Ascending aorta (tissue), 2 donors: ENCODE data around the gene HAPSTR1. TPM values are rescaled to one million over a fixed set of nuclear protein-coding genes. Genes with fewer than 3 reads are reported as not detected.
A peak's percentile ranks its signal among the peaks of the same experiment; 100 is the strongest.

Experiments used
- DNase-seq, 2 donors: peaks; one replicate each; pipeline ENCODE4 v3.0.0-alpha.2; 2019; ENCODE audit warnings: low spot score in 2 of 2
- H3K27ac ChIP-seq, 2 donors: fragments of 200-600 bp; sonication (generic); one replicate each; pipeline ENCODE4 v1.5.1; 2016 to 2017; ENCODE audit warnings: mild to moderate bottlenecking in 1 of 2
- H3K27me3 ChIP-seq: fragments of 200-600 bp; sonication (generic); one replicate; pipeline ENCODE4 v1.5.1; 2017
- H3K36me3 ChIP-seq, 2 donors: fragments of 200-600 bp; sonication (generic); one replicate each; pipeline ENCODE4 v1.5.1; 2016
- H3K4me1 ChIP-seq, 2 donors: fragments of 200-600 bp; sonication (generic); one replicate each; pipeline ENCODE4 v1.5.1; 2016 to 2017; ENCODE audit warnings: mild to moderate bottlenecking in 1 of 2
- H3K4me3 ChIP-seq, 2 donors: fragments of 200-600 bp; sonication (generic); one replicate each; pipeline ENCODE4 v1.5.1; 2016 to 2017; ENCODE audit warnings: mild to moderate bottlenecking in 1 of 2
- H3K9me3 ChIP-seq, 2 donors: fragments of 200-600 bp; sonication (generic); one replicate each; pipeline ENCODE4 v1.5.1; 2016
- intact Hi-C: fragments of 100-400 bp; cut with DNase I; formaldehyde crosslinking; loops from one replicate; pipeline ENCODE4 v1.15.1; 2023
- total RNA-seq: library from RNA; depleted of rRNA; stranded (reverse); fragments of >200 nt; gene quantifications from one replicate; pipeline ENCODE4 v1.1.0, GENCODE V29; 2016
- TF ChIP-seq, protein P1 (sequence below), 3 experiments: fragments of 200-600 bp in 2 of 3; fragments of 450-650 bp in 1 of 3; sonication (generic) in 2 of 3; IDR thresholded peaks; one replicate each; pipeline ENCODE4 v1.5.1; 2016 to 2019; ENCODE audit warnings: antibody characterized with exemption in 3 of 3, mild to moderate bottlenecking in 1 of 3, moderate library complexity in 1 of 3

HAPSTR1 gene
- total RNA-seq, 1 donor from 2014 or later: 22.0 TPM

DNA sequence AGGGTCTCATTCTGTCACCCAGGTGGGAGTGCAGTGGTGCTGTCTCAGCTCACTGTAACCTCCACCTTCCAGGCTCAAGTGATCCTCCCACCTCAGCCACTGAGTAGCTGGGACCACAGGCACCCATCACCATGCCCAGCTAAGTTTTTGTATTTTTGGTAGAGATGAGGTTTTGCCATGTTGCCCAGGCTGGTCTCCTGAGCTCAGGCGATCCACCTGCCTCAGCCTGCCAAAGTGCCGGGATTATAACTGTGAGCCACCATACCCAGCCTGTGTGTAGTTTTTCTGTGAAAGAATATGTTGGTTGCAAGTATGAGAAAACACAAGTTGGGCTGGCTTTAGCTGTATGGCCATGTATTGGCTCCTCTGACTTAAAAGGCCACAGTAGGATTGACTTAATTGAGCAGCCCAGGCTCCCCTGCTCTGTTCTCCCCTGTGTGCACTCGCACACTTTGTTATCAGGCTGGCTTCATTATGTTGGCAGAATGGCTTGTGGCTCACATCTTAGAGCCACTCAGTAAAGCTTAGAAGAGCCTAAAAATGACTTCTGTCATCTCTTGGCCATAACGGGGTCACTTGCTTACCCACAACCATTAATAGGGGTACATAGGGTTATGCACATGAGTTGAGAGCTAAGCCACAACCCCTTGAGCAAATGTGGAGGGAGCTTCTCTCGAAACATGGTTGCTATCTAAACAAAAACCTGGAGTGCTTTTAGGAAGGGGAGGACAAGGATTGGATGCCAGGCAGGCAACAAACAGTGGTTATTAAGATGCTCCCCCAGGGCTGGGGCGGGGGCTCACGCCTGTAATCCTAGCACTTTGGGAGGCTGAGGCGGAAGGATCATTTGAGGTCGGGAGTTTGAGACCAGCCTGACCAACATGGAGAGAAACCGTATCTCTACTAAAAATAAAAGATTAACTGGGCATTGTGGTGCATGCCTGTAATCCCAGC is 6.1 kb downstream of the HAPSTR1 start:
- TF ChIP-seq, protein P1, sequence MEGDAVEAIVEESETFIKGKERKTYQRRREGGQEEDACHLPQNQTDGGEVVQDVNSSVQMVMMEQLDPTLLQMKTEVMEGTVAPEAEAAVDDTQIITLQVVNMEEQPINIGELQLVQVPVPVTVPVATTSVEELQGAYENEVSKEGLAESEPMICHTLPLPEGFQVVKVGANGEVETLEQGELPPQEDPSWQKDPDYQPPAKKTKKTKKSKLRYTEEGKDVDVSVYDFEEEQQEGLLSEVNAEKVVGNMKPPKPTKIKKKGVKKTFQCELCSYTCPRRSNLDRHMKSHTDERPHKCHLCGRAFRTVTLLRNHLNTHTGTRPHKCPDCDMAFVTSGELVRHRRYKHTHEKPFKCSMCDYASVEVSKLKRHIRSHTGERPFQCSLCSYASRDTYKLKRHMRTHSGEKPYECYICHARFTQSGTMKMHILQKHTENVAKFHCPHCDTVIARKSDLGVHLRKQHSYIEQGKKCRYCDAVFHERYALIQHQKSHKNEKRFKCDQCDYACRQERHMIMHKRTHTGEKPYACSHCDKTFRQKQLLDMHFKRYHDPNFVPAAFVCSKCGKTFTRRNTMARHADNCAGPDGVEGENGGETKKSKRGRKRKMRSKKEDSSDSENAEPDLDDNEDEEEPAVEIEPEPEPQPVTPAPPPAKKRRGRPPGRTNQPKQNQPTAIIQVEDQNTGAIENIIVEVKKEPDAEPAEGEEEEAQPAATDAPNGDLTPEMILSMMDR (IDR thresholded peaks at IDR 0.05): no peak
- Histone ChIP-seq H3K9me3 (no peaks in the 10 kb centered on the region), H3K27me3 (no peaks in the 10 kb centered on the region), H3K27ac (peak overlapping the region; percentile 3 to 41), H3K4me3 (peak overlapping the region; percentile 17 to 41), H3K4me1 (peaks cover 35 to 78% of the 10 kb centered on the region in 2 donors), H3K36me3 (peaks cover 9 to 14% of the 10 kb centered on the region in 2 donors)
- DNase-seq: no peak
- intact Hi-C loops: loop anchor here (10.0 kb wide), 2 partner anchors 303 to 1847 kb away; partner anchors contain the start of genes CLEC16A, DEXI, PMM2 and TMEM186

DNA sequence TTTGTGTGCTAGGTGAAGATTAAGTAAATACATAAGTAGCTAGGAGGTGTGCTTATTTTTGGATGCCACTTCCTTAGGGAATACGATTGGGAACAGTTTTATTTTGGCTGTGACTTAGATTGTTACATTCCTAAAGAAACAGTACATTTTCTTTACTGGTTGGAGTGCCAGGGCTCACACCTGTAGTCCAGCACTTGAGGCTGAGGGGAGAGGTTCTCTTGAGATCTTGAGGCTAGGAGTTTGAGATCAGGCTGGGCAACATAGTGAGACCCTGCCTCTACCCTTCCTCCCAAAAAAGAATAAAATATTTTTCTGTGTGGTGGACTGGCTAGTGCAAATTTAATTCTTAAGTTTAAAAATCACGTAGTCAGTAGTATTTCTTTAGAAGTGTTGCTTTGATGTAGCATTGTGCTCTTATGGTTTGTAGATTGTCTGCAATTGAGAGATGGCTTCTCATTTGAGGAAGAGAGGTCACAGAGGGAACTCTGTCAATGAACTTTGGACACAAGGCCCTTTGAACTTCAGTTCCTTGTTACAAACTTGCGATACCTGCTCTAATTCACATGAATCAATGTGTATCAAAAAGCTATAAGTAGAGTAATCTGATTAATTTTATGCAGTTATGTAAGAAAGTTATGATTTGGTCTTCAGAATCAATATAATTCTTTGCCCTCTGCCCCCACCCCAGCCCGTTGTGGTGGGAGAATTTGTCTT is 7.1 kb downstream of the HAPSTR1 start:
- no peaks in the 10 kb centered on the region for H3K27me3 ChIP-seq
- peak overlapping the region; percentile 3 to 41 for H3K4me3 ChIP-seq
- H3K9me3 ChIP-seq: no peaks in the 10 kb centered on the region
- TF ChIP-seq, protein P1 (IDR thresholded peaks at IDR 0.05): no peak
- H3K27ac ChIP-seq: peak overlapping the region; percentile 41 to 45
- DNase-seq: no peak
- peaks cover 35 to 83% of the 10 kb centered on the region in 2 donors for H3K4me1 ChIP-seq
- H3K36me3 ChIP-seq: peaks cover 16 to 22% of the 10 kb centered on the region in 2 donors
- intact Hi-C loops: loop anchor here (10.0 kb wide), 2 partner anchors 304 to 1846 kb away; partner anchors contain the start of genes CLEC16A, DEXI, PMM2 and TMEM186

DNA sequence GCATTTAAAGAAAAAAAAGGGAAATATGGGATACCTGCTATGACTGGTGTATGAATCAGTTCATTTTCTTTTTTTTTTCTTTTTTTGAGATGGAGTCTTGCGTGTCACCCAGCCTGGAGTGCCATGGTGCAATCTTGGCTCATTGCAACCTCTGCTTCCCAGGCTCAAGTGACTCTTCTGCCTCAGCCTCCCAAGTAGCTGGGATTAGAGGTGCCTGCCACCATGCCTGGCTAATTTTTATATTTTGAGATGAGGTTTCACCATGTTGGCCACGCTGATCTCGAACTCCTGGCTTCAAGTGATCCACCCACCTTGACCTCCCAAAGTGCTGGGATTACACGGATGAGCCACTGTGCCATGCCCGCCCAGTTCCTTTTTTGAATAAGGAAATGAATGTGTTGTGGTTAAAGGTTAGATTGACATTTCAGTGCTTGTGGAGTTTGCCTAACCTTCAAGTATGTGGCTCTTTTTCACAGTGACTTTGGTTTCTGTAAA is 7.7 kb downstream of the HAPSTR1 start:
- Histone ChIP-seq H3K27ac (peak overlapping the region; percentile 45 to 55), H3K9me3 (no peaks in the 10 kb centered on the region), H3K4me1 (peaks cover 35 to 84% of the 10 kb centered on the region in 2 donors), H3K27me3 (no peaks in the 10 kb centered on the region), H3K36me3 (peaks cover 22 to 29% of the 10 kb centered on the region in 2 donors), H3K4me3 (peak overlapping the region; percentile 3 to 16)
- no peak for DNase-seq
- intact Hi-C loops: loop anchor here (10.0 kb wide), 2 partner anchors 304 to 1846 kb away; partner anchors contain the start of genes CLEC16A, DEXI, PMM2 and TMEM186
- TF ChIP-seq, protein P1 (IDR thresholded peaks at IDR 0.05): no peak

DNA sequence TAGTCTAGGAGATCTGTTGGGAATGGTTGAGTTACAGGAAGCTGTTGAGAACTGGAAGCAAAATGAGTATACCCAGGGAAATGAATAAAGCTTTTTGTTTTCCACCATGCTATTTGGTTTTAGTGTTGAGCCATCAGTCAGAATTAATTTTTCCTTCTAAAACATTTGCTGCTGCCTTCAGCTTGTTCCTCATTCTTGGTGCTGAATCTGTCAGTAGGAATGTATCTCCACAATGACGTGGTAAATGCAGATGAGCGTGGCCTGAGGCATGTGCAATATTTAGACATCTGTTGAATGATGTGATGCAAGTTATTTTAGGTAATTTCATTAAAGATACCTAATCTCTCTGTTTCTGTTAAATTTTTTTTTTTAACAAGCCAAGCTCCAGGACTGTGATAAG is 10.9 kb downstream of the HAPSTR1 start:
- Histone ChIP-seq H3K4me1 (peaks cover 25 to 82% of the 10 kb centered on the region in 2 donors), H3K27ac (no peak overlapping the region), H3K36me3 (peaks cover 29 to 32% of the 10 kb centered on the region in 2 donors), H3K27me3 (no peaks in the 10 kb centered on the region), H3K9me3 (no peaks in the 10 kb centered on the region), H3K4me3 (no peak overlapping the region)
- DNase-seq: no peak
- intact Hi-C loops: no loop called here
- TF ChIP-seq, protein P1 (IDR thresholded peaks at IDR 0.05): no peak

DNA sequence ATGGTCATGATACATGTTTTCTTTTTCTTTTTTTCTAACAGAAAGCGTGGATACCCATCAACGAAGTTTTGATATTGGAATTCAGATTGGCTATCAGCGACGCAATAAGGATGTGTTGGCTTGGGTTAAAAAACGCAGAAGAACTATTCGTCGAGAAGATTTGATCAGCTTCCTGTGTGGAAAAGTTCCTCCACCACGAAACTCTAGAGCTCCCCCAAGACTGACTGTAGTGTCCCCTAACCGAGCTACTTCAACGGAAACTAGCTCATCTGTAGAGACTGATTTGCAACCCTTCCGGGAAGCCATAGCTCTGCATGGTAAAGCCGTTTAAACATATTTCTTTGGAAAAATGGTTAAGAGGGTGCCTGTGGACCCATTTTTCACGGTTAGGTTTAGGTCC is 11.5 kb downstream of the HAPSTR1 start:
- intact Hi-C loops: no loop called here
- peaks cover 20 to 81% of the 10 kb centered on the region in 2 donors for H3K4me1 ChIP-seq
- H3K4me3 ChIP-seq: peak overlapping the region in 1 of 2 donors; percentile 9
- no peaks in the 10 kb centered on the region for H3K9me3 ChIP-seq
- H3K27me3 ChIP-seq: no peaks in the 10 kb centered on the region
- H3K36me3 ChIP-seq: peaks cover 27 to 33% of the 10 kb centered on the region in 2 donors
- TF ChIP-seq, protein P1 (IDR thresholded peaks at IDR 0.05): no peak
- no peak for DNase-seq
- no peak overlapping the region for H3K27ac ChIP-seq
